ENCODE data around the gene IQCN.
A peak's percentile ranks its signal among the peaks of the same experiment; 100 is the strongest.
"Not testable (repeated sequence)": the region's sequence is repeated elsewhere in the genome, so short reads cannot be mapped to it uniquely, and the experiment has no call there.

IQCN gene

GRCh38 chr19:18230941-18231734 is 43.1 kb downstream of the IQCN start:
- no peak for DNase-seq (ENCODE audit: low spot score)

GRCh38 chr19:18229915-18230314 is 44.3 kb downstream of the IQCN start:
- no peak for DNase-seq (ENCODE audit: low spot score)

DNA sequence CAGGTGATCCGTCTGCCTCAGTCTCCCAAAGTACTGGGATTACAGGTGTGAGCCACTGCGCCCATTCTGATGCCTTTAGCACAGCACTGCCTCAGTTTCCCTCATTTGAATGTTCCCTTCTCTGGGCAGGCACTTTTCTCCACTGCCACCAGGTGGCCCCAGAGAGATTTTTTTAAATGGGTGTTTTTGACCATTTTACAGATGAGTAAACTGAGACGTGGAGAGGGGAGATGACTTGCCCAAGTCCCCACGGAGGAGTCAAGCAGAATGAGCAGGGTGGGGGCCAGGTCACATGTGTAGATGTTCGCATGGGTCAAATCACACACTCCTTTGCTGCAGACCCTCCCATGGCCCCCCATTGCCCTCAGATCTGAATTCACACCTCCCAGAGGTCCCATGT is 44.8 kb downstream of the IQCN start:
- no peak for DNase-seq (ENCODE audit: low spot score)

- no peak for DNase-seq (ENCODE audit: low spot score)
These were observed 46.4 kb downstream of the IQCN start for GRCh38 chr19:18227781-18228271.

DNA sequence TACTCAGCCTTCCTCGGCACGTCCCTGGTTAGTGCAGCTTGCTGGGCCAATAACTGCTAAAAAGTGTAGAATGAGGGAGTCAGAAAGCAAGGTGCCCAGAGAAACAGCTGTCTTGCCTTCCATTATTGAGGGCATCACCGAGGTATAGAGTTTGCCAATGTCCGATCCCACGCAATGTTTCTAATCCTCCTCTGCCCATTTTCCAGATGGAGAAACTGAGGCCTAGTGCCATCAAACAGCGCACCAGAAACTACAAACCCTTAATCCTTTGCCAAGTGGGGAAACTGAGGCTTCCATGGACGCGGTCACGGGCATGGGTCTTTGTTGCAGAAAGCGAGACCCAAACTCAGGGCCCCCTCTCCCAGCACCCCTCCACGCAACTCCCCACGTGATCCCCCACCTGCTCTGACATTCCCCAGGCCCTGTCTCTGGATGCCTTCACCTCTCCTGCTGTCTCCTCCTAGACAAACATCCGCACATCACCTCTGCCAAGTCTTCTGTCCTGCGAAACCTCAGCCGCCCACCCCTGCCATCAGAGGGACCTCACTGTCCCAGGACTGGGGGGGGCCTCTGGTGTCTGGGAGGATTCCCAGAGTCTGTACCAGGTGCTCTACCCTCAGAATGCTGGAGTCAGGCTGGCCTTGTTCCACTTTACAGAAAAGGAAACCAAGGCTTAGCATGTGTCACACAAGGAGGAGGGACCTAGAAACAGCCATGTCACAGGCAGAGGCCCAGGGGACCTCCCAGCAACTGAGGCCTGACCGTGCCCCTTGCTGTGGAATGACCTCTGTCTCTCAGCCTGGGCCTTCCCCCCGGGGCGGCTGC is 47.1 kb downstream of the IQCN start:
- no peak for DNase-seq (ENCODE audit: low spot score)

DNA sequence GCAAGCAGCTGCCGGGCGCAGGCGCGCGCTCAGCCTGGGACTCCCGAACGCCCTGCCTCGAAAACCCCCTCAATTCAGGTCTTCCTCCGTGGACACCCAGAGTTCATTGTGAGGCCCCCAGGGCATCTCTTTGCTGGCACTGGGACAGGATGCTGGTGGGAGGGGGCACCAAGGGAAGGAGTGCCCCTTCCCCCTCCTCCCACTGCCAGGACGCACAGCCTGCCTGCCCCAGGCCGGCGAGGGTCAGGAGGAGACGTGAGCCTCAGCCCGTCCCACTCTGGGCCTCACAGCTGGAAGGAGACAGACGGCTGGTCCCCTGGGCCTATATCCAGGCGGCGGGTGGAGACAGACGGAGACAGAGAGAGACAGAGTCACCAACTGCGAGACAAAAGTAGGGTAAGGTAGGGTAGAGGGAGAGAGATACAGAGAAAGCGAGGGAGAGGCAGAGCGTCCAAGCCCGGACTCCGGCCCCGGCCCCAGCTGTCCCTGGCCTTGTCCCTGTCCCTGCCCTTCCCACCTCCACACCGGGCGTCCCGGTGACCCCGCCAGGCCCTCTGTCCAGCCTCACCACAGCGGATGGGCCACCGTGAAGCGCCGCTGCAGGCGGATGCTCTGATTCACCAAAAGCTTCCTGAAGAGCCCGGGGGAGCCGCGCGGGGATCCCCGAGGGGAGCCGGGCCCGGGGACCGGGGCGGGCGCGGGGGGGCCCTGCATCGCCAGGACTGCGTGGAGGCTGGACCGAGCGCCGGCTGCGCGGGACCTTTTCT is 48.4 kb downstream of the IQCN start, which contains the start of gene PDE4C:
PDE4C (minus strand) TSS at position 737 of the 767 bp plus-strand sequence; CDS start at position 714, 23 bp downstream.
- DNase-seq (ENCODE audit: low spot score), result no peak

DNA sequence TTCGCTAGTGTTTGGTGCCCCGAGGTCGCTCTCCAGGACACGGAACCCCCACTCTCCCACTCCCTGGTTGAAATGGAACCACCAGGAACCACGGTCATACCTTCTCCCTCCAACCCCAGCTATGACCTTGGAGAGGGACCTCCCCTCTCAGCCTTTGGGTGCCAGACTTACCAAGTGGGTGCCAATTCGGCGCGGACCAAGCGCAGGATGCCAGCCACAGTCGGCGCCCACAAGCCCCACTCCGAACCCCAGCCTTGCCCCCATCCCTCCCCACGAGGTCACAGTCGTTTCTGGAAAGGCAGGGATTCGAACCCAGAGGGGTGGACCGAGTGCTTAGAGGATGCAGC is 48.9 kb downstream of the IQCN start:
- DNase-seq (ENCODE audit: low spot score), result no peak

GRCh38 chr19:18224525-18225354 is 49.5 kb downstream of the IQCN start:
- DNase-seq (ENCODE audit: low spot score), result peak; percentile 99

DNA sequence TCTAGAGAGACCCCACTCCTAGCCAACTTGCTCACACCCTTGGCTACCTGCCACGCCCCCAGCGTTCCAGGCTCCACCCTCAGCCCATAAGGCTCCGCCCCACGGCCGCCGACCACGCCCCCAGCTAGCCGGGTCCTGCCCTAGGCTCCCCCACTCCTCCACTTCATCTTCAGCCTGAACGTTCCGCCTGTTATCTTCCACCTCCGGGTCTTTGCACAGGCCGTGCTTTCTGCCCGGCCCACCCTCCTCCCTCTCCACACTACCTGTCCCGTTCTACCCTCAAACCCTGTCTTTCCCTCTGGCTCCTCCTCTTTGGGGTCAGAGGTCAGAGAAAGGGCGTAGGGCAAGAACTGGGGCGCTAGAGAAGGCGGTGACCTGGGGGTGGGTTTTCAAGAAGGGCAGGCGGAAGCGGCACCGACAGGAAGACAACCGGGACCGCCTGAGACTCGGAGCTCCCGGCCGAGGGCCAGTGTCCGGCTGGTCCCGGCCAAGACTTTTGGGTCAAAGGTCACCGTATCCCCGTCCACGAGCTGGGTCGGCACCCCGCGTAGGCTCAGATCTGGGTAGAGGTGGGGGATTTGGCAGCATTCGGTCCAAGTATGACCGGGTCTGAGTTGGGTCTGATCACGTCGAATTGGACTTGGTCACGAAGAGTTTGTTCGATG is 50.3 kb downstream of the IQCN start:
- DNase-seq (ENCODE audit: low spot score), result peak; percentile 55

DNA sequence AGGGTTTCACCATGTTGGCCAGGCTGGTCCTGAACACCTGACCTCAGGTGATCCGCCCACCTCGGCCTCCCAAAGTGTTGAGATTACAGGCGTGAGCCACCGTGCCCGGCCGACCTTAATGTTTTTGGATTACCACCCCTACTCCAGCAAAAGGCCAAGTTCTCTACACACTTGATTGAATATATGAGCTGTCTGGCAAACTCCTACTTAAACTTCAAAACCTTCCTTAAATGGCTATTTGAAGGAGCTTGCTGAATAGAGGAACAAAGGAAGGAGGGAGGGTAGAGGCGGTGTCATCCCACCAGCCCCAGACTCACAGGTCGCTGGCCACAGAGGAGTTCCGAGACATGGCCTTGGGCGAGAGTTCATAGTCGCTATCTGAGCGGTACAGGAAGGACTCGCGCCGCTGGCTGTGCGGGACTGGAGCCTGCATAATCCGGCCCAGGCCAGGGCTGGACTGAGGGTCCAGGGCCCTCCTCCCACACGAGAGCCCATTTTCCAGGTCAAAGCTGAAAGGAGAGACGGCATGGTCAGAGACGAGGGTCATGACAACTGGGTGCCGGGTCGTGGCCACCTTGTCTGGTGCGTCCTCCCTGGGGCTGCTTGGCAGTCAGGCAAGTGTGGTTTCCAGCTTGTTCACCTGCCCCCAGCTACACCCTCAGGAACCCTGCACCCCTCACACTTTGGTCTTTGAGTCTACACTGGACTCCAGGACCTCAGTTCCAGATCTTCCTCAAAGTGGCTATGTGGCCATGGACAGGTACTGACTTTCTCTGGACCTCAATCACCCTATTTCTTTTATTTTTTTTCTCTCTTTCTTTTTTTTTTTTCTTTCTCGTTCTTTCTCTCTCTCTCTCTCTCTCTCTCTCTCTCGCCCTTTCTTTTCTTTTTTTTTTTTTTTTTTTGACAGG is 52.2 kb downstream of the IQCN start:
- DNase-seq (ENCODE audit: low spot score), result no peak

GRCh38 chr19:18220632-18221275 is 53.5 kb downstream of the IQCN start:
- no peak for DNase-seq (ENCODE audit: low spot score)

GRCh38 chr19:18219911-18220631 is 54.2 kb downstream of the IQCN start:
- no peak for DNase-seq (ENCODE audit: low spot score)

- DNase-seq (ENCODE audit: low spot score), result no peak
These were observed 55.7 kb downstream of the IQCN start for GRCh38 chr19:18218600-18218999.

GRCh38 chr19:18218159-18218558 is 56.1 kb downstream of the IQCN start:
- no peak for DNase-seq (ENCODE audit: low spot score)

- no peak for DNase-seq (ENCODE audit: low spot score)
These were observed 57.5 kb downstream of the IQCN start for GRCh38 chr19:18216789-18217188.

GRCh38 chr19:18214779-18215433 is 59.3 kb downstream of the IQCN start:
- DNase-seq (ENCODE audit: low spot score), result peak; percentile 73

- DNase-seq (ENCODE audit: low spot score), result no peak
These were observed 62.6 kb downstream of the IQCN start for GRCh38 chr19:18211683-18212082.

DNA sequence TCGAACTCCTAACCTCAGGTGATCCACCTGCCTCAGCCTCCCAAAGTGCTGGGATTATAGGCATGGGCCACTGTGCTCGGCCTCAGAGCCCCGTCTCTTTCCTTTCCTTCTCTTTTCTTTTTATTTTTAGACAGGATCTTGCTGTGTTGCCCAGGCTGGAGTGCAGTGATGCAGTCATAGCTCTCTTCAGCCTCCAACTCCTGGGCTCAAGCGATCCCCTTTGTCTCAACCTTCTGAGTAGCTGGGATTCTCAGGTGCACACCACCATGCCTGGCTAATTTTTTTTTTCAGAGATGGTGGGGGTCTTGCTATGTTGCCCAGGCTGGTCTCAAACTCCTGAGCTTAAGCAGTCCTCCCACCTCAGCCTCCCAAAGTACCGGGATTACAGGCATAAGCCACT is 64.3 kb downstream of the IQCN start:
- not testable (repeated sequence) for DNase-seq (ENCODE audit: low spot score)
